OCI-LY7 (cell line): ENCODE results near the gene ZIC4.

Experiments
- CTCF ChIP-seq: fragments of 200-600 bp; sonication (generic); conservative IDR thresholded peaks from 2 replicates; pipeline ENCODE4 v1.5.1; 2014; ENCODE audit warnings: mild to moderate bottlenecking, antibody characterized with exemption, low read length, moderate library complexity, mixed read lengths
- EZH2phosphoT487 ChIP-seq: fragments of 200-600 bp; sonication (generic); IDR thresholded peaks from 2 replicates; pipeline ENCODE4 v1.6.1; 2018; ENCODE audit warnings: low read depth, borderline replicate concordance, mild to moderate bottlenecking, mixed run types, antibody characterized with exemption, low read length, moderate library complexity, mixed read lengths

- no peak for TF ChIP-seq CTCF
- TF ChIP-seq EZH2phosphoT487 = no peak
Observed at GRCh38 chr3:147423537-147423797, 17.1 kb upstream of the ZIC4 start.
